GM10248 (cell line): ENCODE measurements around the gene CENPW.

Experiments used
- CTCF ChIA-PET: fragments of 300-600 bp; sonication (Branson Sonifier 250); formaldehyde crosslinking; extraction: SDS; loops from one replicate; lab custom pipeline; 2021; ENCODE audit warnings: antibody characterized with exemption; lab: Yijun Ruan, JAX
- POLR2A ChIA-PET: fragments of 350-650 bp; sonication (Branson Sonifier 250); formaldehyde crosslinking; extraction: SDS; loops from one replicate; lab custom pipeline; 2020; ENCODE audit warnings: antibody characterized with exemption; lab: Yijun Ruan, JAX
- DNase-seq: peaks from one replicate; pipeline ENCODE4 v3.0.0; 2012; ENCODE audit errors: extremely low spot score
- CTCF ChIP-seq: IDR thresholded peaks from 2 replicates; pipeline ENCODE4 v1.5.1; 2012; ENCODE audit warnings: mild to moderate bottlenecking, low read depth; ENCODE audit errors: extremely low read depth, missing control alignments, control extremely low read depth

The CENPW gene

GRCh38 chr6:126396131-126396530 is 56.2 kb downstream of the CENPW start:
- no peak for DNase-seq
- POLR2A ChIA-PET, result no interaction called here
- TF ChIP-seq CTCF, result no peak
- CTCF ChIA-PET, result no interaction called here
